Measurements from ENCODE around the gene SEC61B.
"Not testable (repeated sequence)": the region's sequence is repeated elsewhere in the genome, so short reads cannot be mapped to it uniquely, and the experiment has no call there.

Gene SEC61B

DNA sequence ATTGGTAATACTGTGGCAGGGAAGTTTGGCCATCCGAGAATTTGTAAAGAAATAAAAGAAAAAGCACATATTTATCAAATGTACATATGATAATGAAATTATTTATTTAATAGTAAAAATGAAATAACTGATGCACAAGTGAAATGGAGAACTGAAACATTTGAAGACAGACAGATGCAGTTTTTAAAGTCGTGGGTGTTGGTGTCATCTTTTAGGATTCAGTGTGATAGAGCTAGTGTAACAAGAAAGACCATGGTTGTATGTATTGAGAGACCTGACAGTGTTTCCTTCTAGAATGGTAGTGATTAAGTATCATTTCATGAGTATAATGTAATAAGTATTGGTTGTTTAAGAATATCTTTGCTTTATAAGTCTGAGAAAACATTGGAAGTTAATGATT, 2.4 kb downstream of the SEC61B start:
- Histone ChIP-seq H3K9me3 (ENCODE audit: control insufficient read depth, insufficient read depth, low read length) (no peaks in the 10 kb centered on the region), H3K36me3 (ENCODE audit: control insufficient read depth, insufficient read depth, low read length) (peaks cover 4% of the 10 kb centered on the region), H3K4me1 (ENCODE audit: control insufficient read depth, insufficient read depth, low read length) (peaks cover 2% of the 10 kb centered on the region), H3K9ac (ENCODE audit: low read depth, low read length) (no peak overlapping the region), H3K4me3 (ENCODE audit: low read depth, low read length) (no peak overlapping the region), H3K27me3 (ENCODE audit: control insufficient read depth, insufficient read depth, low read length) (no peaks in the 10 kb centered on the region)

DNA sequence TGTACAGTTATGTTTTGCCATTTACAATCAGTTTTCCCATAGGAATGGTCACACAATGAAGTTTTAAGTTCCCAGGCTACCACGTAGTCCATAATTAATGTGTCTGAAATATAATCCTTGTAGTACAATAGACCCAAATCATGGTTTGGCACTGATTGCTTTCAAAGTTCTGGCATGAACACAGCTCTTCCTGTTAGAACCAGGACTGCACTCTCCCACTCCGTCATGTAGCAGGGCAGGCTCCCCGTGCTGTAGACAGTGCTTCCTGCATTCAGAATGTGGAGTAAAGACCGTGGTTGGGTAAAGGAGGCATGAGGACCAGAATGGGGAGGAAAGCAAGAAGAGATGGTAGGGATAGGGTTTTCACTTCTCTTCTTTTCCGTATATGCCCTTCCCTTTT, 4.0 kb downstream of the SEC61B start:
- Histone ChIP-seq H3K4me3 (ENCODE audit: low read depth, low read length) (no peak overlapping the region), H3K9ac (ENCODE audit: low read depth, low read length) (no peak overlapping the region), H3K27me3 (ENCODE audit: control insufficient read depth, insufficient read depth, low read length) (no peaks in the 10 kb centered on the region), H3K9me3 (ENCODE audit: control insufficient read depth, insufficient read depth, low read length) (no peaks in the 10 kb centered on the region), H3K36me3 (ENCODE audit: control insufficient read depth, insufficient read depth, low read length) (peaks cover 11% of the 10 kb centered on the region), H3K4me1 (ENCODE audit: control insufficient read depth, insufficient read depth, low read length) (no peaks in the 10 kb centered on the region)

- H3K9ac ChIP-seq (ENCODE audit: low read depth, low read length), result no peak overlapping the region
- no peaks in the 10 kb centered on the region for H3K4me1 ChIP-seq (ENCODE audit: control insufficient read depth, insufficient read depth, low read length)
- no peaks in the 10 kb centered on the region for H3K9me3 ChIP-seq (ENCODE audit: control insufficient read depth, insufficient read depth, low read length)
- H3K27me3 ChIP-seq (ENCODE audit: control insufficient read depth, insufficient read depth, low read length), result no peaks in the 10 kb centered on the region
- H3K36me3 ChIP-seq (ENCODE audit: control insufficient read depth, insufficient read depth, low read length), result peaks cover 11% of the 10 kb centered on the region
- H3K4me3 ChIP-seq (ENCODE audit: low read depth, low read length), result no peak overlapping the region
Observed at GRCh38 chr9:99230206-99230605, 8.1 kb downstream of the SEC61B start.

DNA sequence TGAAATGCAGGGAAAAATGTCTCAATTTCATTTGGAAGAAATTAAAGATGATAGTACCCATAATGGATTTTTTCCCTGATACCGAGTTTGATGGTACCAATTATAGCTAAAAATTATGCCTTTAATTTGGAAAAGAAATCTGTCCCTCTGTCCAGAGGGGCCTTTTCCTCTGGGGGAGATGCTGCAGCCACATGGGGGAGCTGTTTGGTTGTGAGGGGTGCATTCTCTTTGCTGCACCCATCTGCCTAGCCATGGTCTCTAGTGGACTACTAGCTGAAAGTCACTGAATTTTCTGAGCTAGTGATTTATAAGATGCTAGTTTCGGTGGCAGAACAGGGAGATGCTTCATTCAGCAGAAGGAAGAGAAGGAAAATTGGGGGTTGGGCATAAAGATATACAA, 9.6 kb downstream of the SEC61B start:
- Histone ChIP-seq H3K36me3 (ENCODE audit: control insufficient read depth, insufficient read depth, low read length) (peaks cover 11% of the 10 kb centered on the region), H3K9ac (ENCODE audit: low read depth, low read length) (no peak overlapping the region), H3K9me3 (ENCODE audit: control insufficient read depth, insufficient read depth, low read length) (no peaks in the 10 kb centered on the region), H3K4me3 (ENCODE audit: low read depth, low read length) (no peak overlapping the region), H3K27me3 (ENCODE audit: control insufficient read depth, insufficient read depth, low read length) (no peaks in the 10 kb centered on the region), H3K4me1 (ENCODE audit: control insufficient read depth, insufficient read depth, low read length) (no peaks in the 10 kb centered on the region)

DNA sequence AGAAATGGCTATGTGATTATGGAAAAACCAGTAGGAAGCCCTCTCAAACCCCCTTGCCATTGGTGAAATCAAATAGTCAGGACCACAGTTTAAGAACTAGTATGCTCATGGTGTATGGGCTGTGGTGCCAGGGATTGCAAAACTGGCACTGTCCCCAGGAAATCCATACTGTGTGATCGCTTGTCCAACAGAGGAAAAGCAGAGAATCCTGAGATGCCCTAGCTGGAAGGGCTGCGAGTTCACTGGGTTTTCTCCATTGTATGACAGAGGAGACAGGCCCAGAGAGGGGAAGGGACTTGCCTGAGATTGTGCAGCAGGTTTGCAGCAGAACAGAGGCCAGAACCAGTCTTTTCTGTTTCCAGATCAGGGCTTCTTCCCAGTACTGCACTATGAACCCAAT, 12.5 kb downstream of the SEC61B start:
- Histone ChIP-seq H3K4me3 (ENCODE audit: low read depth, low read length) (no peak overlapping the region), H3K36me3 (ENCODE audit: control insufficient read depth, insufficient read depth, low read length) (peaks cover 7% of the 10 kb centered on the region)

GRCh38 chr9:99235069-99235468, 13.0 kb downstream of the SEC61B start:
- no peaks in the 10 kb centered on the region for H3K9me3 ChIP-seq (ENCODE audit: control insufficient read depth, insufficient read depth, low read length)
- no peak overlapping the region for H3K9ac ChIP-seq (ENCODE audit: low read depth, low read length)
- no peak overlapping the region for H3K4me3 ChIP-seq (ENCODE audit: low read depth, low read length)
- H3K27me3 ChIP-seq (ENCODE audit: control insufficient read depth, insufficient read depth, low read length), result no peaks in the 10 kb centered on the region
- no peaks in the 10 kb centered on the region for H3K4me1 ChIP-seq (ENCODE audit: control insufficient read depth, insufficient read depth, low read length)
- peaks cover 7% of the 10 kb centered on the region for H3K36me3 ChIP-seq (ENCODE audit: control insufficient read depth, insufficient read depth, low read length)

More for the DNA sequence above, 12.5 kb downstream of the SEC61B start:
- Histone ChIP-seq H3K9me3 (ENCODE audit: control insufficient read depth, insufficient read depth, low read length) (no peaks in the 10 kb centered on the region), H3K27me3 (ENCODE audit: control insufficient read depth, insufficient read depth, low read length) (no peaks in the 10 kb centered on the region), H3K9ac (ENCODE audit: low read depth, low read length) (no peak overlapping the region), H3K4me1 (ENCODE audit: control insufficient read depth, insufficient read depth, low read length) (no peaks in the 10 kb centered on the region)

GRCh38 chr9:99235926-99236634, 14.0 kb downstream of the SEC61B start:
- Histone ChIP-seq H3K4me1 (ENCODE audit: control insufficient read depth, insufficient read depth, low read length) (no peaks in the 10 kb centered on the region), H3K9ac (ENCODE audit: low read depth, low read length) (no peak overlapping the region), H3K36me3 (ENCODE audit: control insufficient read depth, insufficient read depth, low read length) (no peaks in the 10 kb centered on the region), H3K4me3 (ENCODE audit: low read depth, low read length) (no peak overlapping the region), H3K9me3 (ENCODE audit: control insufficient read depth, insufficient read depth, low read length) (no peaks in the 10 kb centered on the region), H3K27me3 (ENCODE audit: control insufficient read depth, insufficient read depth, low read length) (no peaks in the 10 kb centered on the region)

- Histone ChIP-seq H3K4me3 (ENCODE audit: low read depth, low read length) (no peak overlapping the region), H3K27me3 (ENCODE audit: control insufficient read depth, insufficient read depth, low read length) (no peaks in the 10 kb centered on the region), H3K9me3 (ENCODE audit: control insufficient read depth, insufficient read depth, low read length) (no peaks in the 10 kb centered on the region), H3K4me1 (ENCODE audit: control insufficient read depth, insufficient read depth, low read length) (no peaks in the 10 kb centered on the region), H3K9ac (ENCODE audit: low read depth, low read length) (no peak overlapping the region), H3K36me3 (ENCODE audit: control insufficient read depth, insufficient read depth, low read length) (no peaks in the 10 kb centered on the region)
Observed at GRCh38 chr9:99237356-99237755, 15.3 kb downstream of the SEC61B start.

GRCh38 chr9:99237849-99238248, 15.8 kb downstream of the SEC61B start:
- not testable (repeated sequence) for H3K4me1 ChIP-seq (ENCODE audit: control insufficient read depth, insufficient read depth, low read length); H3K9ac ChIP-seq (ENCODE audit: low read depth, low read length); H3K9me3 ChIP-seq (ENCODE audit: control insufficient read depth, insufficient read depth, low read length); H3K36me3 ChIP-seq (ENCODE audit: control insufficient read depth, insufficient read depth, low read length); H3K4me3 ChIP-seq (ENCODE audit: low read depth, low read length); H3K27me3 ChIP-seq (ENCODE audit: control insufficient read depth, insufficient read depth, low read length)

- H3K9me3 ChIP-seq (ENCODE audit: control insufficient read depth, insufficient read depth, low read length), result no peaks in the 10 kb centered on the region
- H3K27me3 ChIP-seq (ENCODE audit: control insufficient read depth, insufficient read depth, low read length), result no peaks in the 10 kb centered on the region
- no peaks in the 10 kb centered on the region for H3K36me3 ChIP-seq (ENCODE audit: control insufficient read depth, insufficient read depth, low read length)
- H3K9ac ChIP-seq (ENCODE audit: low read depth, low read length), result no peak overlapping the region
- no peaks in the 10 kb centered on the region for H3K4me1 ChIP-seq (ENCODE audit: control insufficient read depth, insufficient read depth, low read length)
- H3K4me3 ChIP-seq (ENCODE audit: low read depth, low read length), result no peak overlapping the region
Observed at GRCh38 chr9:99238331-99238730, 16.2 kb downstream of the SEC61B start.

DNA sequence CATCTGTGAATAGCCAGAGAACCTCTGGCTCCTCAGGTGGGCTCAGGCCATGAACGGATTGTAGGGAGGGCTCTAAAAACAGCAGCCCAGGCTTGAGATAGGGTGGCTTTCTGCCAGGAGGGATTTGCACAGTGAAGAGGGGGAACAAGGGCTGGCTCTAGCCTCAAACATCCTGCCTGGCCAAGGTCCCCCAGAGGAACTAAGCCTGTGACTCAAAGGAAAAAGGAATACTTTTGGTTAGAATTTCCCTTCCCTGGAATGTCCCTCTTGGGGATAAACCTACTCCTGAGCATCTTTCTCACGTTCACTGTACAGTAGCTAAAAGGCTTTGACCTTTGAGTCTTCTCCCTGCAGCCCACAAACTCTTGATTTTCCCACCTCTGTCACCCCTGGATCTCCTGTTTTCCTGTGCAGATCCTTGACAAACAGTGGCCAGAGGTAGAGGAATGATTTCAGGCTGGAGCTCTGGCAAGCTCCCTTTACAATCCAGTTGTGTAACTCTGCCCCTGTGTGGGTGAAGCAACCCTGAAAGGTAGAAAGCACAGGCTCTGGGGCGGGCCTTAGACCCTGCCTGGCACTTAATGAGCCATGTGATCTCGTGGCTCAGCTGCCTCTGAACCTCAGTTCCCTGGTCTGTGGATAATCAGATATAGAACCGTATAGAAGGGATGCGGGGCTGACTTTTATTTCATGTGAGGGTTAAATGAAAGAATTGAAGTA, 17.4 kb downstream of the SEC61B start:
- no peak overlapping the region for H3K4me3 ChIP-seq (ENCODE audit: low read depth, low read length)
- no peaks in the 10 kb centered on the region for H3K27me3 ChIP-seq (ENCODE audit: control insufficient read depth, insufficient read depth, low read length)
- no peaks in the 10 kb centered on the region for H3K36me3 ChIP-seq (ENCODE audit: control insufficient read depth, insufficient read depth, low read length)
- H3K9me3 ChIP-seq (ENCODE audit: control insufficient read depth, insufficient read depth, low read length), result no peaks in the 10 kb centered on the region
- H3K9ac ChIP-seq (ENCODE audit: low read depth, low read length), result no peak overlapping the region
- H3K4me1 ChIP-seq (ENCODE audit: control insufficient read depth, insufficient read depth, low read length), result no peaks in the 10 kb centered on the region

DNA sequence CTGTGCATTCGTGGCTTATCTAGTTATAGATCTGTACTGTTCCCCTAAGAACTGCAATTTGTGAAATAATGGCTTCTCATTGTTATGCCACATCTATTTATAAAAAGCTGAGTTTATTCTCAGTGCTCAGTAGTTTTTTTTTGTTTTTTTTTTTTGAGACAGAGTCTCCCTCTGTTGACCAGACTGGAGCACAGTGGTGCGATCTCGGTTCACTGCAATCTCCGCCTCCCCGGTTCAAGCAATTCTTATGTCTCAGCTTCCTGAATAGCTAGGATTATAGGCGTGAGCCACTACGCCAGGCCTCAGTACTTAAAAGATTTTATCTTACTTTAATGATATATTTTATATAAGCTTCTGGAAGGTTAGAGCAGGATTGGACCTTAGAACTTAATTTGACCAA, 19.0 kb downstream of the SEC61B start:
- no peaks in the 10 kb centered on the region for H3K27me3 ChIP-seq (ENCODE audit: control insufficient read depth, insufficient read depth, low read length)
- no peaks in the 10 kb centered on the region for H3K9me3 ChIP-seq (ENCODE audit: control insufficient read depth, insufficient read depth, low read length)
- no peak overlapping the region for H3K4me3 ChIP-seq (ENCODE audit: low read depth, low read length)
- H3K9ac ChIP-seq (ENCODE audit: low read depth, low read length), result no peak overlapping the region
- H3K4me1 ChIP-seq (ENCODE audit: control insufficient read depth, insufficient read depth, low read length), result no peaks in the 10 kb centered on the region
- H3K36me3 ChIP-seq (ENCODE audit: control insufficient read depth, insufficient read depth, low read length), result no peaks in the 10 kb centered on the region
